Osteoblast (primary cell): ENCODE measurements around the gene TRIP4. TPM values are rescaled to one million over a fixed set of nuclear protein-coding genes. Genes with fewer than 3 reads are reported as not detected.
A peak's percentile ranks its signal among the peaks of the same experiment; 100 is the strongest.

Source experiments
- DNase-seq: peaks from one replicate; pipeline ENCODE4 v3.0.0; 2011; ENCODE audit warnings: low spot score, mixed read lengths; ENCODE audit not compliant: insufficient read length; ENCODE audit errors: missing footprints
- H2AFZ ChIP-seq: 2 replicates; pipeline ENCODE4 v1.6.0; 2011; ENCODE audit warnings: mild to moderate bottlenecking, low read length
- H3K27ac ChIP-seq: 2 replicates; pipeline ENCODE4 v1.5.1; 2011; ENCODE audit warnings: mild to moderate bottlenecking, low read depth, low read length, moderate library complexity
- H3K27me3 ChIP-seq: 2 replicates; pipeline ENCODE4 v1.6.0; 2012; ENCODE audit warnings: mild to moderate bottlenecking, control low read depth, inconsistent platforms, low read length, moderate library complexity; ENCODE audit not compliant: insufficient read depth
- H3K36me3 ChIP-seq: 2 replicates; pipeline ENCODE4 v1.5.1; 2011; ENCODE audit warnings: mild to moderate bottlenecking, low read length, control low read depth, moderate library complexity; ENCODE audit not compliant: insufficient read depth
- H3K4me1 ChIP-seq: 2 replicates; pipeline ENCODE4 v1.5.1; 2011; ENCODE audit warnings: mild to moderate bottlenecking, low read length, control low read depth, moderate library complexity; ENCODE audit not compliant: insufficient read depth
- H3K4me2 ChIP-seq: 2 replicates; pipeline ENCODE4 v1.6.0; 2011; ENCODE audit warnings: mild to moderate bottlenecking, low read length; ENCODE audit not compliant: insufficient read depth
- H3K4me3 ChIP-seq: fragments of 200-600 bp; sonication (generic); 3 replicates; pipeline ENCODE4 v1.5.1; 2012; ENCODE audit warnings: mild to moderate bottlenecking, low read length, inconsistent platforms; ENCODE audit not compliant: insufficient read depth
- H3K79me2 ChIP-seq: 2 replicates; pipeline ENCODE4 v1.6.0; 2012; ENCODE audit warnings: mild to moderate bottlenecking, low read length, control low read depth, inconsistent platforms; ENCODE audit not compliant: insufficient read depth
- H3K9me3 ChIP-seq: 2 replicates; pipeline ENCODE4 v1.5.1; 2011; ENCODE audit warnings: low read depth, low read length, control low read depth
- H4K20me1 ChIP-seq: 2 replicates; pipeline ENCODE4 v1.6.0; 2012; ENCODE audit warnings: mild to moderate bottlenecking, low read length, control low read depth; ENCODE audit not compliant: insufficient read depth
- CTCF ChIP-seq: IDR thresholded peaks from 2 replicates; pipeline ENCODE4 v1.5.1; 2011; ENCODE audit warnings: mild to moderate bottlenecking, low read depth, low read length, moderate library complexity; ENCODE audit errors: extremely low read depth
- total RNA-seq: library from RNA; depleted of rRNA; stranded (reverse); fragments of >200 nt; gene quantifications from 2 replicates; pipeline ENCODE4 v1.2.3, GENCODE V29; 2012

TRIP4 gene
- total RNA-seq, 1 donor: 10.9 TPM

- peaks cover 79% of the 10 kb centered on the region for H3K79me2 ChIP-seq
Observed at GRCh38 chr15:64464276-64465005, 76.8 kb downstream of the TRIP4 start.

GRCh38 chr15:64466408-64467141, 78.9 kb downstream of the TRIP4 start:
- peaks cover 96% of the 10 kb centered on the region for H3K79me2 ChIP-seq
- no peak for TF ChIP-seq CTCF
- H3K4me3 ChIP-seq: no peak overlapping the region
- no peaks in the 10 kb centered on the region for H3K27me3 ChIP-seq
- no peak overlapping the region for H3K27ac ChIP-seq
- H3K4me1 ChIP-seq: peaks cover 16% of the 10 kb centered on the region
- no peak overlapping the region for H3K4me2 ChIP-seq
- H3K9me3 ChIP-seq: no peaks in the 10 kb centered on the region
- peaks cover 53% of the 10 kb centered on the region for H4K20me1 ChIP-seq
- no peaks in the 10 kb centered on the region for H3K36me3 ChIP-seq
- no peak overlapping the region for H2AFZ ChIP-seq
- no peak for DNase-seq

More at GRCh38 chr15:64464276-64465005, 76.8 kb downstream of the TRIP4 start:
- Histone ChIP-seq H3K4me3 (no peak overlapping the region), H3K27me3 (no peaks in the 10 kb centered on the region), H4K20me1 (peaks cover 43% of the 10 kb centered on the region), H3K9me3 (no peaks in the 10 kb centered on the region), H2AFZ (no peak overlapping the region), H3K27ac (no peak overlapping the region), H3K4me2 (peak overlapping the region; percentile 34), H3K4me1 (peaks cover 18% of the 10 kb centered on the region), H3K36me3 (no peaks in the 10 kb centered on the region)
- TF ChIP-seq CTCF: no peak
- DNase-seq: peak; percentile 87

- no peaks in the 10 kb centered on the region for H3K9me3 ChIP-seq
- DNase-seq: no peak
- H2AFZ ChIP-seq: no peak overlapping the region
- no peak overlapping the region for H3K4me3 ChIP-seq
- H3K4me2 ChIP-seq: no peak overlapping the region
- H3K27me3 ChIP-seq: no peaks in the 10 kb centered on the region
- peaks cover 28% of the 10 kb centered on the region for H4K20me1 ChIP-seq
- no peaks in the 10 kb centered on the region for H3K4me1 ChIP-seq
- no peak overlapping the region for H3K27ac ChIP-seq
- peaks cover 6% of the 10 kb centered on the region for H3K36me3 ChIP-seq
- H3K79me2 ChIP-seq: peaks cover 86% of the 10 kb centered on the region
- no peak for TF ChIP-seq CTCF
Observed at GRCh38 chr15:64472161-64472560, 84.5 kb downstream of the TRIP4 start.

- no peak overlapping the region for H3K4me2 ChIP-seq
- peaks cover 77% of the 10 kb centered on the region for H3K79me2 ChIP-seq
- no peaks in the 10 kb centered on the region for H3K27me3 ChIP-seq
- H3K9me3 ChIP-seq: no peaks in the 10 kb centered on the region
- H3K36me3 ChIP-seq: peaks cover 10% of the 10 kb centered on the region
- no peak overlapping the region for H2AFZ ChIP-seq
- no peak for DNase-seq
- peaks cover 29% of the 10 kb centered on the region for H4K20me1 ChIP-seq
- TF ChIP-seq CTCF: no peak
- no peaks in the 10 kb centered on the region for H3K4me1 ChIP-seq
- no peak overlapping the region for H3K4me3 ChIP-seq
- no peak overlapping the region for H3K27ac ChIP-seq
Observed at GRCh38 chr15:64474846-64475245, 87.2 kb downstream of the TRIP4 start.
